Common myeloid progenitor, CD34-positive (primary cell): Measurements from ENCODE around the gene RPS27.

Source experiments
- CTCF ChIA-PET: fragments of 350-600 bp; sonication (Branson Sonifier 250); formaldehyde crosslinking; loops from one replicate; lab custom pipeline; 2021; ENCODE audit warnings: antibody characterized with exemption; lab: Charles Lee
- POLR2A ChIA-PET: fragments of 350-600 bp; sonication (Branson Sonifier 250); formaldehyde crosslinking; loops from one replicate; lab custom pipeline; 2021; ENCODE audit warnings: antibody characterized with exemption; lab: Charles Lee
- DNase-seq, 3 donors: peaks; one replicate each; pipeline versions ENCODE4 v3.0.0 to v3.0.0-alpha.2; 2013
- H3K27ac ChIP-seq, 2 experiments: 1 replicate in 1 of 2; 2 replicates in 1 of 2; pipeline ENCODE4 v1.7.0; 2013; ENCODE audit warnings: inconsistent platforms in 2 of 2, low read length in 2 of 2, mild to moderate bottlenecking in 2 of 2, low read depth in 1 of 2, moderate library complexity in 1 of 2; ENCODE audit not compliant: severe bottlenecking in 2 of 2, insufficient read depth in 1 of 2, poor library complexity in 1 of 2
- H3K27me3 ChIP-seq, 5 experiments: replicated peaks in 2 of 5; 1 replicate in 3 of 5; 2 replicates in 2 of 5; pipeline versions ENCODE4 v1.6.1 to v1.7.0; 2013; ENCODE audit warnings: low read length in 4 of 5, mild to moderate bottlenecking in 2 of 5, moderate library complexity in 2 of 5, inconsistent platforms in 1 of 5; ENCODE audit not compliant: insufficient read depth in 5 of 5, control insufficient read depth in 4 of 5
- H3K36me3 ChIP-seq, 4 experiments: 1 replicate in 2 of 4; 2 replicates in 2 of 4; pipeline versions ENCODE4 v1.6.1 to v1.7.0; 2013; ENCODE audit warnings: low read length in 3 of 4, control low read depth in 1 of 4, mild to moderate bottlenecking in 1 of 4; ENCODE audit not compliant: control insufficient read depth in 4 of 4, insufficient read depth in 4 of 4
- H3K4me1 ChIP-seq, 4 experiments: 1 replicate in 3 of 4; 2 replicates in 1 of 4; pipeline versions ENCODE4 v1.6.1 to v1.7.1; 2013; ENCODE audit warnings: low read length in 3 of 4, mild to moderate bottlenecking in 3 of 4, control low read depth in 1 of 4, inconsistent platforms in 1 of 4, moderate library complexity in 1 of 4; ENCODE audit not compliant: control insufficient read depth in 4 of 4, insufficient read depth in 4 of 4; ENCODE audit errors: control extremely low read depth in 1 of 4
- H3K4me3 ChIP-seq, 7 experiments: 1 replicate in 4 of 7; 2 replicates in 3 of 7; pipeline versions ENCODE4 v1.5.1 to v1.7.0; 2013; ENCODE audit warnings: mild to moderate bottlenecking in 7 of 7, low read length in 6 of 7, moderate library complexity in 6 of 7, inconsistent platforms in 2 of 7, low read depth in 2 of 7, control low read depth in 1 of 7; ENCODE audit not compliant: insufficient read depth in 4 of 7, control insufficient read depth in 1 of 7; ENCODE audit errors: extremely low read depth in 1 of 7
- H3K9me3 ChIP-seq, 5 experiments: 1 replicate in 4 of 5; 2 replicates in 1 of 5; pipeline versions ENCODE4 v1.6.1 to v1.7.1; 2013; ENCODE audit warnings: low read length in 4 of 5, mild to moderate bottlenecking in 2 of 5, inconsistent platforms in 1 of 5, low read depth in 1 of 5, moderate library complexity in 1 of 5; ENCODE audit not compliant: control insufficient read depth in 4 of 5, insufficient read depth in 2 of 5; ENCODE audit errors: control extremely low read depth in 1 of 5
- WGBS: methylation state at CpG from one replicate; pipeline ENCODE4 v1.1.5; 2013; ENCODE audit not compliant: insufficient coverage; 5-methylcytosine and 5-hydroxymethylcytosine counted together

RPS27 gene

GRCh38 chr1:153945131-153945794 is 45.3 kb upstream of the RPS27 start:
- Histone ChIP-seq H3K4me3 (peak overlapping the region; percentile 71 to 92 (median 83)), H3K36me3 (peaks cover 8 to 66% (median 53%) of the 10 kb centered on the region in 4 experiments), H3K27ac (peak overlapping the region; percentile 83 to 91), H3K4me1 (peaks cover 4 to 33% (median 30%) of the 10 kb centered on the region in 4 experiments), H3K9me3 (no peaks in the 10 kb centered on the region), H3K27me3 (no peaks in the 10 kb centered on the region)
- 0% methylated on average over 8 of the region's 12 CpGs for WGBS
- ChIA-PET POLR2A (interaction anchor here (0.6 to 3.8 kb wide), 14 partner anchors 12 to 1295 kb away, joined by 3 to 26 read pairs (median 4); partner anchors contain the start of genes CREB3L4, CRTC2, GATAD2B and JTB), CTCF (interaction anchor here (0.7 to 5.1 kb wide), 18 partner anchors 8 to 316 kb away, joined by 3 to 52 read pairs (median 6); partner anchors contain the start of genes CREB3L4, CRTC2, GATAD2B and SLC39A1)
- DNase-seq, result peak; percentile 82 to 96 (median 93)

GRCh38 chr1:153945795-153946621 is 44.6 kb upstream of the RPS27 start:
- H3K4me3 ChIP-seq, result peak overlapping the region; percentile 71 to 92 (median 83)
- DNase-seq, result peak; percentile 89 to 97 (median 95)
- H3K27me3 ChIP-seq, result no peaks in the 10 kb centered on the region
- no peaks in the 10 kb centered on the region for H3K9me3 ChIP-seq
- CTCF ChIA-PET, result interaction anchor here (0.9 to 5.1 kb wide), 14 partner anchors 9 to 154 kb away, joined by 3 to 52 read pairs (median 8); partner anchors contain the start of genes CREB3L4, CRTC2, GATAD2B and JTB
- H3K27ac ChIP-seq, result peak overlapping the region; percentile 83 to 91
- 0% methylated on average over 68 of the region's 95 CpGs for WGBS
- POLR2A ChIA-PET, result interaction anchor here (0.6 to 3.8 kb wide), 12 partner anchors 12 to 124 kb away, joined by 3 to 26 read pairs (median 5); partner anchors contain the start of genes CREB3L4, CRTC2, GATAD2B and JTB
- peaks cover 4 to 33% (median 30%) of the 10 kb centered on the region in 4 experiments for H3K4me1 ChIP-seq
- H3K36me3 ChIP-seq, result peaks cover 8 to 66% (median 50%) of the 10 kb centered on the region in 4 experiments

GRCh38 chr1:153946622-153947241 is 43.8 kb upstream of the RPS27 start, which contains the start of gene DENND4B:
TSS of gene DENND4B (minus strand) at chr1:153946718. CDS start at chr1:153944374, 2,344 bp downstream.
- peak; percentile 77 to 88 (median 87) for DNase-seq
- H3K27me3 ChIP-seq, result no peaks in the 10 kb centered on the region
- POLR2A ChIA-PET, result interaction anchor here (0.6 to 3.8 kb wide), 11 partner anchors 11 to 275 kb away, joined by 3 to 26 read pairs (median 5); partner anchors contain the start of genes CREB3L4, CRTC2, GATAD2B and JTB
- H3K4me3 ChIP-seq, result peak within 1 kb of the TSS; percentile 71 to 92 (median 83)
- WGBS, result 20% methylated on average over 15 of the region's 28 CpGs
- CTCF ChIA-PET, result interaction anchor here (0.9 to 5.1 kb wide), 13 partner anchors 9 to 150 kb away, joined by 3 to 52 read pairs (median 8); partner anchors contain the start of genes CREB3L4, CRTC2, GATAD2B and JTB
- H3K4me1 ChIP-seq, result peaks cover 4 to 33% (median 30%) of the 10 kb centered on the region in 4 experiments
- peaks cover 10 to 66% (median 50%) of the 10 kb centered on the region in 4 experiments for H3K36me3 ChIP-seq
- no peaks in the 10 kb centered on the region for H3K9me3 ChIP-seq
- H3K27ac ChIP-seq, result peak within 1 kb of the TSS; percentile 83 to 91

- POLR2A ChIA-PET, result no interaction called here
- CTCF ChIA-PET, result interaction anchor here (1.0 to 1.5 kb wide), 2 partner anchors 27 to 125 kb away, joined by 3 read pairs; no protein-coding TSS in a partner anchor
Measured at GRCh38 chr1:153951183-153951582, 39.4 kb upstream of the RPS27 start.

GRCh38 chr1:153951801-153952200 is 38.8 kb upstream of the RPS27 start:
- Histone ChIP-seq H3K4me1 (peaks cover 4 to 23% (median 22%) of the 10 kb centered on the region in 4 experiments), H3K27me3 (no peaks in the 10 kb centered on the region), H3K27ac (no peak overlapping the region), H3K4me3 (no peak overlapping the region), H3K9me3 (no peaks in the 10 kb centered on the region), H3K36me3 (peaks cover 14 to 75% (median 58%) of the 10 kb centered on the region in 4 experiments)
- CTCF ChIA-PET, result no interaction called here
- POLR2A ChIA-PET, result no interaction called here
- WGBS, result 100% methylated on average over 1 of the region's 2 CpGs
- DNase-seq, result no peak

More at GRCh38 chr1:153951183-153951582, 39.4 kb upstream of the RPS27 start:
- H3K27me3 ChIP-seq, result no peaks in the 10 kb centered on the region
- DNase-seq, result no peak
- 98% methylated on average over 11 of the region's 11 CpGs for WGBS
- no peak overlapping the region for H3K27ac ChIP-seq
- peaks cover 0 to 19% (median 18%) of the 10 kb centered on the region in 4 experiments for H3K4me1 ChIP-seq
- no peak overlapping the region for H3K4me3 ChIP-seq
- no peaks in the 10 kb centered on the region for H3K9me3 ChIP-seq
- H3K36me3 ChIP-seq, result peaks cover 14 to 75% (median 58%) of the 10 kb centered on the region in 4 experiments

- Histone ChIP-seq H3K9me3 (no peaks in the 10 kb centered on the region), H3K27ac (peak overlapping the region in 1 of 2 experiments; percentile 12), H3K27me3 (no peaks in the 10 kb centered on the region), H3K36me3 (peaks cover 14 to 56% (median 43%) of the 10 kb centered on the region in 4 experiments), H3K4me3 (no peak overlapping the region), H3K4me1 (peaks cover 12 to 30% (median 25%) of the 10 kb centered on the region in 4 experiments)
- POLR2A ChIA-PET, result no interaction called here
- WGBS, result 96% methylated on average over 4 of the region's 4 CpGs
- CTCF ChIA-PET, result interaction anchor here (1.0 to 6.2 kb wide), 5 partner anchors 8 to 156 kb away, joined by 3 to 52 read pairs (median 5); partner anchors contain the start of genes DENND4B and RAB13
- no peak for DNase-seq
Measured at GRCh38 chr1:153953859-153954365, 36.6 kb upstream of the RPS27 start.
